H1 (cell line): ENCODE measurements around the gene DNAAF3. TPM values are rescaled to one million over a fixed set of nuclear protein-coding genes. Genes with fewer than 3 reads are reported as not detected.
A peak's percentile ranks its signal among the peaks of the same experiment; 100 is the strongest.

Experiments used
- CTCF ChIA-PET: fragments of 300-600 bp; sonication (Branson Sonifier 250); formaldehyde crosslinking; loops from one replicate; lab custom pipeline; 2021; ENCODE audit not compliant: partially characterized antibody; lab: Charles Lee
- POLR2A ChIA-PET: fragments of 300-600 bp; sonication (Branson Sonifier 250); formaldehyde crosslinking; loops from one replicate; lab custom pipeline; 2021; ENCODE audit warnings: inconsistent platforms; ENCODE audit not compliant: partially characterized antibody; lab: Charles Lee
- DNase-seq, 2 experiments: peaks; one replicate each; pipeline versions ENCODE4 v3.0.0 to v3.0.0-alpha.2; 2010 to 2022; ENCODE audit warnings: low spot score in 2 of 2, low read depth in 1 of 2, mixed read lengths in 1 of 2
- FAIRE-seq: peaks from 2 replicates; lab custom pipeline; 2011; peaks lifted over from hg19 to GRCh38; lab: Jason Lieb, UNC
- H2AFZ ChIP-seq: 2 replicates; pipeline ENCODE4 v1.8.1; 2012; ENCODE audit warnings: low read length, inconsistent platforms
- H2AK5ac ChIP-seq: 2 replicates; pipeline ENCODE4 v1.6.1; 2013; ENCODE audit warnings: low read depth, low read length
- H2BK120ac ChIP-seq: replicated peaks from 2 replicates; pipeline ENCODE3; 2013; ENCODE audit warnings: low read depth, low read length, inconsistent platforms
- H2BK12ac ChIP-seq: 2 replicates; pipeline ENCODE4 v1.6.1; 2013; ENCODE audit warnings: low read depth, low read length
- H2BK15ac ChIP-seq: 2 replicates; pipeline ENCODE4 v1.6.1; 2013; ENCODE audit warnings: low read length
- H2BK20ac ChIP-seq: 2 replicates; pipeline ENCODE4 v1.6.1; 2013; ENCODE audit warnings: low read length
- H2BK5ac ChIP-seq: 2 replicates; pipeline ENCODE4 v1.6.1; 2013; ENCODE audit warnings: low read depth, low read length
- H3K14ac ChIP-seq: 2 replicates; pipeline ENCODE4 v1.6.1; 2013; ENCODE audit warnings: inconsistent platforms; ENCODE audit not compliant: insufficient read length
- H3K18ac ChIP-seq: 2 replicates; pipeline ENCODE4 v1.6.1; 2013; ENCODE audit warnings: low read length; ENCODE audit errors: extremely low read depth
- H3K23ac ChIP-seq: 2 replicates; pipeline ENCODE4 v1.6.1; 2013; ENCODE audit warnings: inconsistent platforms; ENCODE audit not compliant: insufficient read length
- H3K23me2 ChIP-seq: 2 replicates; pipeline ENCODE4 v1.6.1; 2013; ENCODE audit warnings: low read depth, low read length
- H3K27ac ChIP-seq: 2 replicates; pipeline ENCODE4 v1.6.1; 2011; ENCODE audit warnings: low read depth, low read length, inconsistent platforms
- H3K27me3 ChIP-seq, 4 experiments: replicated peaks in 1 of 4; 1 replicate in 1 of 4; 2 replicates in 3 of 4; pipeline versions ENCODE4 v1.6.1 to v1.8.1; 2011 to 2013; ENCODE audit warnings: low read length in 3 of 4, mild to moderate bottlenecking in 3 of 4, inconsistent platforms in 2 of 4, mixed read lengths in 2 of 4, moderate library complexity in 1 of 4; ENCODE audit not compliant: control insufficient read depth in 3 of 4, insufficient read depth in 3 of 4; ENCODE audit errors: extremely low read depth in 1 of 4
- H3K36me3 ChIP-seq, 4 experiments: 2 replicates each; pipeline versions ENCODE4 v1.6.1 to v1.8.1; 2011 to 2013; ENCODE audit warnings: mild to moderate bottlenecking in 4 of 4, low read length in 3 of 4, moderate library complexity in 2 of 4, control low read depth in 1 of 4, inconsistent platforms in 1 of 4; ENCODE audit not compliant: insufficient read depth in 4 of 4, control insufficient read depth in 2 of 4
- H3K4ac ChIP-seq: replicated peaks from 2 replicates; pipeline ENCODE3; 2013; ENCODE audit warnings: low read length, low read depth, mixed read lengths, inconsistent platforms; ENCODE audit not compliant: insufficient read length
- H3K4me1 ChIP-seq, 4 experiments: replicated peaks in 1 of 4; 1 replicate in 1 of 4; 2 replicates in 3 of 4; pipeline versions ENCODE4 v1.6.1 to v1.8.1; 2011 to 2013; ENCODE audit warnings: low read length in 3 of 4, inconsistent platforms in 2 of 4, mixed read lengths in 1 of 4; ENCODE audit not compliant: insufficient read depth in 4 of 4, control insufficient read depth in 3 of 4
- H3K4me2 ChIP-seq, 2 experiments: 2 replicates each; pipeline versions ENCODE4 v1.6.1 to v1.8.1; 2011 to 2013; ENCODE audit warnings: low read depth in 2 of 2, low read length in 2 of 2, control low read depth in 1 of 2, inconsistent platforms in 1 of 2, mild to moderate bottlenecking in 1 of 2; ENCODE audit not compliant: insufficient read depth in 1 of 2
- H3K4me3 ChIP-seq, 4 experiments: fragments of 200-600, 300-600 bp in 1 of 4; sonication (generic), shearing (Covaris generic), sonication (Bioruptor Twin) in 1 of 4; 2 replicates each; pipeline versions ENCODE4 v1.5.1 to v1.8.1; 2011 to 2016; ENCODE audit warnings: low read length in 4 of 4, low read depth in 3 of 4, control low read depth in 2 of 4, inconsistent platforms in 2 of 4, mild to moderate bottlenecking in 2 of 4, mixed read lengths in 1 of 4, moderate library complexity in 1 of 4; ENCODE audit not compliant: insufficient read depth in 2 of 4; ENCODE audit errors: extremely low read depth in 1 of 4
- H3K56ac ChIP-seq: replicated peaks from 2 replicates; pipeline ENCODE3; 2013; ENCODE audit warnings: low read depth, mild to moderate bottlenecking, mixed read lengths, low read length, inconsistent platforms; ENCODE audit not compliant: insufficient read length
- H3K79me1 ChIP-seq: 2 replicates; pipeline ENCODE4 v1.6.1; 2013; ENCODE audit warnings: low read depth, low read length, control low read depth
- H3K79me2 ChIP-seq, 2 experiments: 2 replicates each; pipeline versions ENCODE4 v1.6.1 to v1.8.1; 2012 to 2013; ENCODE audit warnings: low read length in 2 of 2, mild to moderate bottlenecking in 2 of 2, inconsistent platforms in 1 of 2; ENCODE audit not compliant: insufficient read depth in 2 of 2, control insufficient read depth in 1 of 2
- H3K9ac ChIP-seq, 4 experiments: replicated peaks in 1 of 4; 1 replicate in 1 of 4; 2 replicates in 3 of 4; pipeline versions ENCODE4 v1.6.1 to v1.8.1; 2011 to 2013; ENCODE audit warnings: low read depth in 3 of 4, low read length in 3 of 4, control low read depth in 2 of 4, mild to moderate bottlenecking in 2 of 4, moderate library complexity in 2 of 4, inconsistent platforms in 1 of 4; ENCODE audit errors: extremely low read depth in 1 of 4
- H3K9me3 ChIP-seq, 2 experiments: 2 replicates each; pipeline versions ENCODE4 v1.6.1 to v1.8.1; 2012 to 2013; ENCODE audit warnings: mild to moderate bottlenecking in 2 of 2, moderate library complexity in 2 of 2, control low read depth in 1 of 2, inconsistent platforms in 1 of 2, low read depth in 1 of 2, low read length in 1 of 2, mixed read lengths in 1 of 2; ENCODE audit not compliant: insufficient read depth in 2 of 2
- H4K20me1 ChIP-seq, 2 experiments: replicated peaks in 1 of 2; 2 replicates each; pipeline versions ENCODE3 to v1.8.1; 2011 to 2013; ENCODE audit warnings: inconsistent platforms in 2 of 2, low read length in 2 of 2, mild to moderate bottlenecking in 1 of 2; ENCODE audit not compliant: insufficient read depth in 2 of 2, control insufficient read depth in 1 of 2
- H4K5ac ChIP-seq: 2 replicates; pipeline ENCODE4 v1.6.1; 2013; ENCODE audit warnings: low read length, low read depth, mixed read lengths, inconsistent platforms; ENCODE audit not compliant: insufficient read length
- H4K8ac ChIP-seq: 2 replicates; pipeline ENCODE4 v1.8.0; 2013; ENCODE audit warnings: mild to moderate bottlenecking, moderate library complexity, low read length, inconsistent platforms; ENCODE audit not compliant: insufficient read depth; ENCODE audit errors: extremely low read depth
- H4K91ac ChIP-seq: replicated peaks from 2 replicates; pipeline ENCODE3; 2013; ENCODE audit warnings: low read length, mixed read lengths, inconsistent platforms; ENCODE audit not compliant: insufficient read length
- SAP30 ChIP-seq: fragments of 300-600 bp; sonication (generic); IDR thresholded peaks from 2 replicates; pipeline ENCODE4 v1.7.1; 2012; ENCODE audit warnings: low read length, moderate library complexity, mild to moderate bottlenecking, inconsistent platforms; ENCODE audit not compliant: insufficient read depth, insufficient replicate concordance
- ZNF274 ChIP-seq: IDR thresholded peaks from 2 replicates; pipeline ENCODE4 v1.7.0; 2012; ENCODE audit warnings: low read length, borderline replicate concordance; ENCODE audit errors: extremely low read depth
- WGBS, 2 experiments: shearing (Covaris generic) in 1 of 2; methylation state at CpG; one replicate each; pipeline versions ENCODE4 v1.1.6 to v1.1.7; 2013 to 2015; ENCODE audit warnings: low lambda C conversion rate in 2 of 2, mixed read lengths in 2 of 2, inconsistent platforms in 1 of 2, low coverage in 1 of 2, missing lambda C conversion rate in 1 of 2; ENCODE audit not compliant: insufficient replicate concordance in 2 of 2, insufficient coverage in 1 of 2, insufficient read length in 1 of 2; ENCODE audit errors: extremely low coverage in 1 of 2, missing lambda C conversion rate in 1 of 2; 5-methylcytosine and 5-hydroxymethylcytosine counted together
- polyA plus RNA-seq, 7 experiments: library from polyadenylated mRNA; depleted of rRNA in 3 of 7; stranded (reverse) in 5 of 7; unstranded in 2 of 7; fragments of >200 nt in 5 of 7; fragments of 200-250 nt in 2 of 7; gene quantifications; 1 replicate in 5 of 7; 2 replicates in 1 of 7; 4 replicates in 1 of 7; pipeline versions ENCODE4 v1.2.1 to v1.2.3, GENCODE V29; 2011 to 2013; ENCODE audit warnings: missing spikeins in 2 of 7, mixed read lengths in 2 of 7
- total RNA-seq: library from RNA; stranded (reverse); fragmentation: NEBNext Ultra II Directional; extraction: Animal tissue kit (Norgen Biotek cat#: 25700); gene quantifications from 2 replicates; pipeline ENCODE4 v1.2.1, GENCODE V29; 2021

DNAAF3 gene
- total and polyA plus RNA-seq, 2 of the 8 experiments (the other 6 are each of a cell fraction or from before 2014, with no cell fraction given) = 5.4 to 8.0 TPM

DNA sequence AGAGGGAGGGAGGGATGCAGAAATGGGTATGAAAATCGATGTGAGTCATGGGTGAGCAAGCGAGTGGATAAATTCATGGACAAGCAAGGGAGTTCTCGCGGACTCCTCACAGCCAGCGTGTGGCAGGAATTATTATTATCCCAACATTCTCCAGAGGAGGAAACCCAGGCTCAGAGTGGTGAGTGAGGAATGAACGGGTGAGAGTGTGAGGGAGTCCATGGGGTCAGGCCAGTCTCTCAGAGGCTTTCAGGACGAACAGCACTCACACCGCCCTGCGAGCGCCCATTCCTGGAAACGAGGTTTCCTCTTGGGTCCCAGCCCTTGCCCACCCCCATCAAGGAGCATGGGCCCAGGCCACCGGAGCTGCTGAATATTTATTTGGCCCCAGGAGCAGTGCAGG lies 6.3 kb upstream of the DNAAF3 start:
- ChIA-PET POLR2A (interaction anchor here (1.0 kb wide), 1 partner anchor 26 kb away, joined by 3 read pairs; no protein-coding TSS in a partner anchor), CTCF (interaction anchor here (1.3 to 1.6 kb wide), 3 partner anchors 15 to 84 kb away, joined by 3 to 4 read pairs (median 4); partner anchors contain the start of gene TNNI3)
- peaks cover 2 to 52% (median 28%) of the 10 kb centered on the region in 4 experiments; a peak in 6 of 7 replicates for H3K27me3 ChIP-seq
- H4K91ac ChIP-seq = peak overlapping the region; percentile 35
- H3K27ac ChIP-seq = no peak overlapping the region
- H4K5ac ChIP-seq = no peak overlapping the region
- no peaks in the 10 kb centered on the region for H3K79me2 ChIP-seq
- no peak for FAIRE-seq
- peaks cover 13% of the 10 kb centered on the region; the same call in 1 of the 2 replicates for H3K23me2 ChIP-seq
- no peak for TF ChIP-seq ZNF274
- TF ChIP-seq SAP30 = peak; percentile 47
- peaks cover 5 to 21% (median 14%) of the 10 kb centered on the region in 4 experiments for H3K4me1 ChIP-seq
- H3K4ac ChIP-seq = no peak overlapping the region
- peak overlapping the region; percentile 0; the same call in 1 of the 2 replicates for H4K8ac ChIP-seq
- H3K4me2 ChIP-seq = peak overlapping the region; percentile 87 to 97
- no peak overlapping the region for H3K56ac ChIP-seq
- H2BK5ac ChIP-seq = no peak overlapping the region
- H3K79me1 ChIP-seq = no peaks in the 10 kb centered on the region
- no peak overlapping the region for H3K14ac ChIP-seq
- H3K23ac ChIP-seq = no peak overlapping the region
- no peaks in the 10 kb centered on the region for H3K36me3 ChIP-seq
- H3K9me3 ChIP-seq = no peaks in the 10 kb centered on the region
- H2BK20ac ChIP-seq = no peak overlapping the region
- 23% methylated on average over 12 of the region's 12 CpGs; no CpG with 5 or more reads in 1 of the 2 experiments for WGBS, 2 experiments
- no peak overlapping the region for H2AK5ac ChIP-seq
- no peak overlapping the region for H2BK15ac ChIP-seq
- H2BK120ac ChIP-seq = no peak overlapping the region
- peak overlapping the region; percentile 60 to 77 (median 73) for H3K4me3 ChIP-seq
- DNase-seq = no peak
- H2BK12ac ChIP-seq = no peak overlapping the region
- H4K20me1 ChIP-seq = no peaks in the 10 kb centered on the region
- no peak overlapping the region for H3K9ac ChIP-seq
- 0 out of 2 replicates have a peak overlapping the region, but pooled peaks have one; percentile 13 for H2AFZ ChIP-seq
- H3K18ac ChIP-seq = no peak overlapping the region
